ENCODE data around the gene MBD4. TPM values are rescaled to one million over a fixed set of nuclear protein-coding genes. Genes with fewer than 3 reads are reported as not detected.

MBD4 gene
- total RNA-seq, 1 experiment from 2014 or later = 40.1 TPM

DNA sequence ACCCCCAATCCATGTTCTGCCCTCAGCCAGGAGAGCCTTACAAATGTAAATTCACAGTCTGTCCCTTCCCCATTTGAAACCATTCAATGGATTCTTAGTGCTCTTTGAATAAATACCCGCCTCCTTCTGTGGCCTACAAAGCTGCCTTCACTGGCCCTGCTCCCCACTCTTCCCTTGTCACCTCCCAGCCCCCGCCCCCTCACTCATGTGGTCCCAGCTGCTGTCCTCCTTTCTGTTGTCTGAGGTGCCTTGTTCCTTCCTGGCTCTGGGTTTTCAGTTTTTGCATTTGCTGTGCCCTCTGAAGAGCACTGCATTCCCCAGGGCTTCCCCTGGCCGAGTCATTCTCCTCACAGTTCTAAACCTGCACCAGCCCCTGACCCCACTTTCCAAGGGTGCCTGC lies 14.5 kb downstream of the MBD4 start:
- no peak overlapping the region for H3K4me2 ChIP-seq (ENCODE audit: insufficient read depth, insufficient read length, low read length)

More for the DNA sequence above, 14.5 kb downstream of the MBD4 start:
- H3K23ac ChIP-seq (ENCODE audit: insufficient read length, low read depth, low read length) = no peak overlapping the region
- no peak overlapping the region for H4K5ac ChIP-seq (ENCODE audit: insufficient read length, low read depth, low read length)
- H3K14ac ChIP-seq (ENCODE audit: insufficient read depth, low read length) = no peak overlapping the region
- no peak overlapping the region for H2BK5ac ChIP-seq (ENCODE audit: insufficient read length, low read length)
- H3K4ac ChIP-seq (ENCODE audit: low read depth, low read length) = no peak overlapping the region
- Mint-ChIP-seq H3K4me3 (peak overlapping the region in 1 of 2 experiments; percentile 45; a peak in 2 of 5 replicates), H3K36me3 (ENCODE audit: insufficient read depth in 1 of 3, low read depth in 3 of 3) (no peaks in the 10 kb centered on the region; a peak in 2 of 7 replicates), H3K9me3 (peaks cover 0 to 2% of the 10 kb centered on the region in 2 experiments; a peak in 1 of 5 replicates), H3K4me1 (peaks cover 44 to 47% of the 10 kb centered on the region in 2 experiments), H3K27ac (peak overlapping the region in 2 of 3 experiments; percentile 61 to 78; a peak in 5 of 7 replicates), H3K27me3 (ENCODE audit: low read depth) (peaks cover 34% of the 10 kb centered on the region)
- WGBS (ENCODE audit: extremely low coverage, insufficient read length, low lambda C conversion rate) = no CpG with 5 or more reads among the region's 3 CpGs
- H4K91ac ChIP-seq (ENCODE audit: insufficient read length, low read depth, low read length) = no peak overlapping the region
- no peak overlapping the region for H3K56ac ChIP-seq (ENCODE audit: insufficient read length, low read depth, low read length)
- no peak overlapping the region for H3K18ac ChIP-seq (ENCODE audit: insufficient read length, low read depth, low read length)
- peak; percentile 50 for DNase-seq
- no peak overlapping the region for H2BK15ac ChIP-seq (ENCODE audit: low read depth, low read length)
- H2AFZ ChIP-seq (ENCODE audit: low read length) = no peak overlapping the region
- no peak overlapping the region for H3K27ac ChIP-seq (ENCODE audit: insufficient read length, low read depth, low read length)
- no peak overlapping the region for H2BK20ac ChIP-seq (ENCODE audit: low read depth, low read length, poor library complexity, severe bottlenecking)
- no peak overlapping the region for H2BK12ac ChIP-seq (ENCODE audit: insufficient read length, low read depth, low read length)
- no peak overlapping the region for H3T11ph ChIP-seq (ENCODE audit: low read length)
- TF ChIP-seq, protein P1, sequence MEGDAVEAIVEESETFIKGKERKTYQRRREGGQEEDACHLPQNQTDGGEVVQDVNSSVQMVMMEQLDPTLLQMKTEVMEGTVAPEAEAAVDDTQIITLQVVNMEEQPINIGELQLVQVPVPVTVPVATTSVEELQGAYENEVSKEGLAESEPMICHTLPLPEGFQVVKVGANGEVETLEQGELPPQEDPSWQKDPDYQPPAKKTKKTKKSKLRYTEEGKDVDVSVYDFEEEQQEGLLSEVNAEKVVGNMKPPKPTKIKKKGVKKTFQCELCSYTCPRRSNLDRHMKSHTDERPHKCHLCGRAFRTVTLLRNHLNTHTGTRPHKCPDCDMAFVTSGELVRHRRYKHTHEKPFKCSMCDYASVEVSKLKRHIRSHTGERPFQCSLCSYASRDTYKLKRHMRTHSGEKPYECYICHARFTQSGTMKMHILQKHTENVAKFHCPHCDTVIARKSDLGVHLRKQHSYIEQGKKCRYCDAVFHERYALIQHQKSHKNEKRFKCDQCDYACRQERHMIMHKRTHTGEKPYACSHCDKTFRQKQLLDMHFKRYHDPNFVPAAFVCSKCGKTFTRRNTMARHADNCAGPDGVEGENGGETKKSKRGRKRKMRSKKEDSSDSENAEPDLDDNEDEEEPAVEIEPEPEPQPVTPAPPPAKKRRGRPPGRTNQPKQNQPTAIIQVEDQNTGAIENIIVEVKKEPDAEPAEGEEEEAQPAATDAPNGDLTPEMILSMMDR (conservative IDR thresholded peaks at IDR 0.05) = no peak
- H3K79me2 ChIP-seq (ENCODE audit: insufficient read depth, low read length) = no peaks in the 10 kb centered on the region
- no peak overlapping the region for H2AK5ac ChIP-seq (ENCODE audit: insufficient read length, low read length)
- no peaks in the 10 kb centered on the region; the same call in 1 of the 2 replicates for H3K27me3 ChIP-seq (ENCODE audit: insufficient read depth, low read length)
- no peaks in the 10 kb centered on the region for H4K20me1 ChIP-seq (ENCODE audit: control insufficient read depth, insufficient read depth, insufficient read length)
- peaks cover 7% of the 10 kb centered on the region; the same call in 1 of the 2 replicates for H3K4me1 ChIP-seq (ENCODE audit: insufficient read depth, low read length)
- H4K8ac ChIP-seq (replicated peaks; ENCODE audit: insufficient read length, low read depth, low read length) = no peak overlapping the region
- H3K23me2 ChIP-seq (ENCODE audit: insufficient read length, low read depth, low read length, poor library complexity, severe bottlenecking) = peaks cover 3% of the 10 kb centered on the region
- no peak overlapping the region for H2BK120ac ChIP-seq (ENCODE audit: low read depth, low read length, poor library complexity, severe bottlenecking)
- no peak overlapping the region for H3K9ac ChIP-seq (ENCODE audit: extremely low read depth, insufficient read length, low read length)
- no peaks in the 10 kb centered on the region for H3K9me3 ChIP-seq (ENCODE audit: control insufficient read depth, low read depth, low read length)
- H3K79me1 ChIP-seq (ENCODE audit: insufficient read depth, low read depth, low read length, poor library complexity, severe bottlenecking) = no peaks in the 10 kb centered on the region

All from H9 (cell line).